Uterus (tissue), 2 donors: ENCODE data around the gene E2F4.

Experiments
- POLR2A ChIP-seq, 2 donors: fragments of 450-650 bp; IDR thresholded peaks; one replicate each; pipeline ENCODE4 v1.6.1; 2016; ENCODE audit warnings: antibody characterized with exemption in 2 of 2, mild to moderate bottlenecking in 1 of 2, moderate library complexity in 1 of 2
- TF ChIP-seq, protein P1 (sequence below), 4 experiments: fragments of 200-600 bp in 2 of 4; fragments of 450-650 bp in 2 of 4; sonication (generic) in 2 of 4; IDR thresholded peaks; one replicate each; pipeline ENCODE4 v1.5.1; 2016 to 2019; ENCODE audit warnings: antibody characterized with exemption in 4 of 4, mild to moderate bottlenecking in 2 of 4, moderate library complexity in 1 of 4

DNA sequence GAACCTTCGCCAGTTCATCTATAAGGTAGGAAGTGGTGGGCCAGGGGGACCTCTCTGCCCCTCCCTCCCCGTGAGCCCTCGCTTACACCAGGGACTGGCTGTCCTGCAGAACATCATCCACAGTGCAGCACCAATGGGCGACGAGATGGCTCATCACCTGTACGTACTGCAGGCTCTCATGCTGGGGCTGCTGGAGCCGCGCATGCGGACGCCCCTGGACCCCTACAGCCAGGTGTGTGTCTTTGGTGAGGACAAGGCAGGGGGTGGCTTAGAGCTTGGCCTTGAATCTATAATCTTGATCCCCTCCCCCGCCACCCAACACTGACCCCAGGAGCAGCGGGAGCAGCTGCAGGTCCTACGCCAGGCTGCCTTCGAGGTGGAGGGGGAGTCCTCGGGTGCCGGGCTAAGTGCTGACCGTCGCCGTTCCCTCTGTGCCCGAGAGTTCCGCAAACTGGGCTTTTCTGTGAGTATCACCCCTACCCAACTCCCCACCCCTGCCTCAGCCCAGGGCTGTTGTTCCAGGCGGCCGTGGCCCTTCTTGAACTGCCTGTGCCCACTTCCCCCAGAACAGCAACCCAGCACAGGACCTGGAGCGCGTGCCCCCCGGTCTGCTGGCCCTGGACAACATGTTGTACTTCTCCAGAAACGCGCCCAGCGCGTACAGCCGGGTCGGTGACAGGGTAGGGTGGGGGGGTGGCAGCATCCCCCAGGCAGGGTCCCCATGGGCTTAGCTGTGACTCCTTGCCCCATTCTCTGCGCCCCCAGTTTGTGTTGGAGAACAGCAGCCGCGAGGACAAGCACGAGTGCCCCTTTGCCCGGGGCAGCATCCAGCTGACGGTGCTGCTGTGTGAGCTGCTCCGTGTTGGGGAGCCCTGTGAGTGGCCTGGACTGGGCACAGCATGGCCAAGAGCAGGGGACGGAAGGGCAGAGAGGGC, 9.7 kb downstream of the E2F4 start:
- no peak for TF ChIP-seq POLR2A (IDR thresholded peaks at IDR 0.05)
- TF ChIP-seq, protein P1, sequence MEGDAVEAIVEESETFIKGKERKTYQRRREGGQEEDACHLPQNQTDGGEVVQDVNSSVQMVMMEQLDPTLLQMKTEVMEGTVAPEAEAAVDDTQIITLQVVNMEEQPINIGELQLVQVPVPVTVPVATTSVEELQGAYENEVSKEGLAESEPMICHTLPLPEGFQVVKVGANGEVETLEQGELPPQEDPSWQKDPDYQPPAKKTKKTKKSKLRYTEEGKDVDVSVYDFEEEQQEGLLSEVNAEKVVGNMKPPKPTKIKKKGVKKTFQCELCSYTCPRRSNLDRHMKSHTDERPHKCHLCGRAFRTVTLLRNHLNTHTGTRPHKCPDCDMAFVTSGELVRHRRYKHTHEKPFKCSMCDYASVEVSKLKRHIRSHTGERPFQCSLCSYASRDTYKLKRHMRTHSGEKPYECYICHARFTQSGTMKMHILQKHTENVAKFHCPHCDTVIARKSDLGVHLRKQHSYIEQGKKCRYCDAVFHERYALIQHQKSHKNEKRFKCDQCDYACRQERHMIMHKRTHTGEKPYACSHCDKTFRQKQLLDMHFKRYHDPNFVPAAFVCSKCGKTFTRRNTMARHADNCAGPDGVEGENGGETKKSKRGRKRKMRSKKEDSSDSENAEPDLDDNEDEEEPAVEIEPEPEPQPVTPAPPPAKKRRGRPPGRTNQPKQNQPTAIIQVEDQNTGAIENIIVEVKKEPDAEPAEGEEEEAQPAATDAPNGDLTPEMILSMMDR (IDR thresholded peaks at IDR 0.05), result no peak
